Left lobe of liver (tissue), 2 donors: ENCODE results near the gene ATP1A1. TPM values are rescaled to one million over a fixed set of nuclear protein-coding genes. Genes with fewer than 3 reads are reported as not detected.

Source experiments
- ATAC-seq: fragments of 200-7000 bp; cut with Tn5 transposase; one replicate; pipeline ENCODE4 v1.9.1; 2020; ENCODE audit warnings: mild to moderate bottlenecking, moderate library complexity
- DNase-seq: peaks from one replicate; pipeline ENCODE4 v3.0.0-alpha.2; 2020; ENCODE audit warnings: low spot score
- total RNA-seq: library from RNA; stranded (reverse); gene quantifications from one replicate; pipeline ENCODE4 v1.2.1, GENCODE V29; 2021
- donor health status: DM: no; HTN: no; CAD: no; lungs with moderate emphysema.
- donor health status: DM: no; HTN: yes; CAD: no.

Gene ATP1A1
- total RNA-seq, 1 donor from 2014 or later = 110 TPM

- no peak for DNase-seq
- no peak for ATAC-seq
Measured at GRCh38 chr1:116388122-116388521, 15.1 kb downstream of the ATP1A1 start.

GRCh38 chr1:116389013-116389412 is 16.0 kb downstream of the ATP1A1 start:
- ATAC-seq (peak; percentile 98), DNase-seq (peak; percentile 82)

GRCh38 chr1:116389686-116390085 is 16.6 kb downstream of the ATP1A1 start:
- ATAC-seq = no peak
- DNase-seq = no peak

DNA sequence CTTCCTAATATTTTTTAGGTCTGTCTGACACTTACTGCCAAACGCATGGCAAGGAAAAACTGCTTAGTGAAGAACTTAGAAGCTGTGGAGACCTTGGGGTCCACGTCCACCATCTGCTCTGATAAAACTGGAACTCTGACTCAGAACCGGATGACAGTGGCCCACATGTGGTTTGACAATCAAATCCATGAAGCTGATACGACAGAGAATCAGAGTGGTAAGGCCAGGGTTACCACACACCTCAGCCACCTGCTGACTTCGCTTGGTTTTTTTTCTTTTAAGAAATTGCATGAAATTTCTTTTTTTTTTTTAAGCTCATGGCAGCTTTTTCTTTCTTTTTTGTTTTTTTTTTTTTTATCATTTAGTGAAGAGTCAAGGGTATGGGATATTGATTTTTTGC is 17.2 kb downstream of the ATP1A1 start:
- ATAC-seq = no peak

DNA sequence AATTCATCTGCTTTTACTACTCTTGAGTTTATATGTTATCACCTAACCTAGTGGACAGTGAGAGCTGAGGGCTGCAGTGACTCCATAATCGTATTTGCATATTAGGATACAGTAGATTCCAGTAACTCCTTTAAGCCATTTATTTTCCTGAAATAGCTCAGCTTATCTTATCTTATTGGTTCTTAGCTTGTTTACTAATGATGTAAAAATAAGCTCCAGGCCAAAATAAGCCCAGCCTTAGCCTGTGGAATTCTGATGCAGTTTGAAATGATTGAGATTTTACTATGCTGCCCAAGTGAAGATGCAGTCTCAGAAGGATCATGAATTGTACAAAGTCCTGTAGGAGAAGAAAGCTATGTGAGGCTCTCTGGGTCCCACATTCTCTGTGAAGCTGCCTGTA is 18.1 kb downstream of the ATP1A1 start:
- no peak for ATAC-seq
- no peak for DNase-seq

More for the DNA sequence above, 17.2 kb downstream of the ATP1A1 start:
- DNase-seq = no peak

DNA sequence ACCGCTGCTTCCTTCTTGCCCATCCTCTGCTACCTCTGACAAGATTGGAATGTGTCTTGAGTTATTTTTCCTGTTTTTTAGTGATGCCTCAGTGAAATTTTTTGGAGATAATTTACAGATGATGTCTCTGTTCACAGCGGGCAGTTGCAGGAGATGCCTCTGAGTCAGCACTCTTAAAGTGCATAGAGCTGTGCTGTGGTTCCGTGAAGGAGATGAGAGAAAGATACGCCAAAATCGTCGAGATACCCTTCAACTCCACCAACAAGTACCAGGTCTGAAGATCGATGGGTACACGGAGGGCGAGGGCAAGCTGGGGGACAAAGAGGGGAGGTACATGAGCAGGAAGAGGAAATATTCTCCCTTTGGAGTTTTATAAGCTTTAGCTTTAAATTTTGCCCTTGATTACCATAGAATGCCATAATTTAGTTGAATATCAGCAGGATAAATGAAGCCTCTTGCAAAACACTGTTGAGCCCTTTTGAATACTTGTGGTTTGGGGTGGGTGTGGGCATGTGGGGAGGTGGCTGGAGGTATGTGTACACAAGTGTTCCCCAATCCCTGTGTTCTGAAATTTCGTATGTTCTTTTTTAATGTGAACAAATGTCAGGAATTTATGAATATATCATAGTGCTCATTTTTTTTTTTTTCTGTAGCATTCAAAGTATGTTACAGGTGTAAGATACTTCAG is 19.8 kb downstream of the ATP1A1 start:
- DNase-seq (no peak), ATAC-seq (no peak)

DNA sequence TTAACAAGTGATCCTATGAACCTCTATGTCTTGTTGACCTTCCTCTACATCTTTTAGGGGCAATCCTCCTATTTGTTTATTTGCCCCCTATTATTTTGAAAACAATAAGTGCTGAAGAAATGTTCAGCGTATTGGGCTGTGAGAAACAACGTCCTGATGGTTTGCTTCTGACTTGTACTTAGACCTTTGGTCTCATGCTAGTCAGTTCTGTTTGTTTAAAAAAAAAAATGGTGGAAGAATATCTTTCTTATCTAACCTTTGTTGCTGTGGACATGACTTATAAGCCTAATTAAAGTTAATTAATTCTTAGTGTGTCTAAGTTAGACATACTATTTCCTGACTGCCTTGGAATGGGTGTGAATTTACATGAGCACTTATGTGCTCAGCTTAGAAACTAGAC is 20.7 kb downstream of the ATP1A1 start:
- ATAC-seq = peak; percentile 50

DNA sequence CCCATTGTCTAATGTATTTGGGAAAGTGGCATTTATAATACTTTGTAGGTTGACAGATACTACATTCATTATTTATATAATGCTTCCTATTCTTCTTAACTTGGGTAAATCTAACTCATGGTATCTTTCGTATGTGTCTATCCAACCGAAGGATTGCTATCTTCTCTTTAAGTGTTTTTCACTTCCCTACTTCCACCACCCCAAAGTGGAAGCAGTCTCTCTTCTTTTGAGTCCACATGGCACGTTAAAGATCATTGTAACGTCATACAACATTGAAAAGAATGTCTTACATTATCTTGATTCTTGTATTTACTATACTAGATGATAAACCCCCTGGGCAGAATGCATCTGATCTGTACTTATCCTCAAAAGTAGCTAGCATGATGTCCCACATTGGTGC is 21.2 kb downstream of the ATP1A1 start:
- DNase-seq (no peak), ATAC-seq (no peak)

More for the DNA sequence above, 20.7 kb downstream of the ATP1A1 start:
- no peak for DNase-seq

DNA sequence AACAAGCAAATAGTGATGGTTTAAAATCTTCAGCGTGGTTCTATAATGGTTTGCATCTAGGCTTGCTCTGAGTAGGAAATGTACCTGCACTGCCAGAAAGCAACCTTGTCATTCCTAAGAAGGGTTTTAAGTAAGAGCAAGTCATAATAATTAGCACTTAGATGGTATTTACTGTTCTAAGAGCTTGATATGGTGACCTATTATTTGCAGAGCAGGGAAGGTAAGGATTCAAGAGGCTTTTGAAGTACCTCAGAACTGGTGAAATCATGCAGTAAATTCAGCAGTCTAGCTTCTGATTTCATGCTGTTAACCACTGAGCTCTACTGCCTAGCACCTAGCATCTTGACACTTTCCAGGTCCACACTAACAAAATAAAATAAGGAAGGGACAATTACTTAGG is 23.7 kb downstream of the ATP1A1 start:
- DNase-seq = no peak
- ATAC-seq = no peak

DNA sequence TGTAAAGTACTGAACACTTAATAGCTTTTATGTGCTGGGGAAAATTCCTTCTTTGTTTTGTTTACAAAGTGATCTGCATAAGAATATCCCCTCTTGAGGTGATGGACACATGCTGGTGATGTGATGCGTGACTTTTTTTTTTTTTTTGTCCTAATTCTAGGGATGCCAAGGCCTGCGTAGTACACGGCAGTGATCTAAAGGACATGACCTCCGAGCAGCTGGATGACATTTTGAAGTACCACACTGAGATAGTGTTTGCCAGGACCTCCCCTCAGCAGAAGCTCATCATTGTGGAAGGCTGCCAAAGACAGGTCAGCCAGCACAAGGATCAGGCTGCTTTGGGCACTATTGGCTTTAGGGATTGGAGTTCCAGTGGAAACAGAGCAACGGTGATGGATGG is 24.7 kb downstream of the ATP1A1 start:
- no peak for ATAC-seq

DNA sequence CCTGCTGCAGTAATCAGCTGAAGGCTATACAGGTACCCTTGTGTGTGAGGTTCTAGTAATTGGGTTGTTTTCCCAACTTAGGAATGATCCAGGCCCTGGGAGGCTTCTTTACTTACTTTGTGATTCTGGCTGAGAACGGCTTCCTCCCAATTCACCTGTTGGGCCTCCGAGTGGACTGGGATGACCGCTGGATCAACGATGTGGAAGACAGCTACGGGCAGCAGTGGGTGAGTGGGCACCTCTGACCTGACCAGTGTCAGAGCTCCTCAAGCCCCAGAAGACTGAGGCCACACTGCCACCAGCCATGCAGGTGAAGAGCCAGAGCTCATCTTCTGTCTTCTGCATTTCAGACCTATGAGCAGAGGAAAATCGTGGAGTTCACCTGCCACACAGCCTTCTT is 27.7 kb downstream of the ATP1A1 start:
- DNase-seq = no peak
- no peak for ATAC-seq

More for the DNA sequence above, 24.7 kb downstream of the ATP1A1 start:
- no peak for DNase-seq

DNA sequence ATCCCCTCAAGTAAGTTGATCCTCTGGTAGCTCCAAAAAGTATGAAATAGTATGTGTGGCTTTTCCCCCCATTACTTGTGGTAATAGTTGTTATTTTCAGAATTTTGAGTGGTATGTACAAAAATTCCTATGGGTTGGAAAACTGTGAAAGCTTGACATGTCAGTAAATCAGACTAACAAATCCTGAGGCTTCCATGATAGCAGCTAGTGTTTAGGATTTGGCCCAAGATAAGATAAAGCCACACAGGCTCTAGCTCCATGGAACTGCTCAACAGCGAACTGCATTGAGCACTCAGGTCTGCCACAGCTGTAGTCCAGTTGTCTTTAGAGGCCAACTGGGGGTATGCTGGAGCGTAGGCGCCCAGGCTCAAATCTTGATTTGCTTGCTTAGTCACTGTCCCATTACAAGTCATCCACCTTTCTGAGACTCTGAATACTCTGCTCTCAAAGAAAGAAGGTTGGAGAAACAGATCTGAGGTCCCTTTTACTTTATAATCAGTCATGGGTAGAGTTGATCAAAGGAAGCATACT is 28.7 kb downstream of the ATP1A1 start:
- no peak for ATAC-seq
- DNase-seq = no peak

GRCh38 chr1:116402333-116402732 is 29.3 kb downstream of the ATP1A1 start:
- no peak for DNase-seq
- no peak for ATAC-seq

DNA sequence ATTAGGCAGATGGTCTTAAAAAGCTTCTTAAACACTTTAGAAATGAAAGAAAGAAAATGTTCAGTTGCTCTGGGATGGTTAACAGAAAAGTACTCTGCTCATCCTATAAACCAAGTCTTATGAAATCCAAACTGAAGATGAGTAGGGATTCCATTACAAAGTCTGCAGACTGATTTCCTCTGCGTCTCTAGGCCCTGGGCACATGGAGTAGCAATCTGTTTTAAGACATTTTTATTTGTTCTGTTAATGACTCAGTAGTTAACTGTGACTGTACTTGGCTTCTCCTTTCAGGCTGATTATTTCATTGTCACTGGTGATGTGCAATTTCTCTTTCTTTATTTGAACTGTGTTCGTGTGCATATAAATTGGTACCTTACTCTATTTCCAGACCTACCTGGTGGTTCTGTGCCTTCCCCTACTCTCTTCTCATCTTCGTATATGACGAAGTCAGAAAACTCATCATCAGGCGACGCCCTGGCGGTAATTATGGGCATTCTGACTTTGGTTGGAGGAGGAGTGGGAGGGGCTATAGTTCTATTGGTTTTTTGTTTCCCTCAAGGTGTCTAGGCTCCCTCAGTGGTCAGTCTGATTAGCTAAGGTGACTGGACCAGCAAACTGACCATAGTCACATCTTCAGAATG is 30.6 kb downstream of the ATP1A1 start:
- DNase-seq = no peak
- no peak for ATAC-seq

DNA sequence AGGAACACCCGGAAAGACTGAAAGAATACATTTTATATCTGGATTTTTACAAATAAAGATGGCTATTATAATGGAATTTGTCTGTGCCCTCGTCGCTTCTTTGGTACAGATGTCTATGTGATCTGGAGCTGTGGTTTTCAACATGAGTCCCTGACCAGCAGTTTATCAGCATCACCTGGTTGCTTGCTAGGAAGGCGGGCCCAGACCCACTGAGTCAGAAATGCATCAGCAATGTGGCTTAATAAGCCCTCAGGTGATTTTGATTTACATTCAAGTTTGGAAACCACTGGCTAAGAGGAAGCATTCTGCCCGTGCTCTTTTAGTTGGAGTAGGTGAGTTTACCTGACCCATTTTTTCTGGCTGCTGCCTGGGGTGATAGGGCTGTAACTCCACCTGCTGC is 31.7 kb downstream of the ATP1A1 start:
- DNase-seq (no peak), ATAC-seq (no peak)

DNA sequence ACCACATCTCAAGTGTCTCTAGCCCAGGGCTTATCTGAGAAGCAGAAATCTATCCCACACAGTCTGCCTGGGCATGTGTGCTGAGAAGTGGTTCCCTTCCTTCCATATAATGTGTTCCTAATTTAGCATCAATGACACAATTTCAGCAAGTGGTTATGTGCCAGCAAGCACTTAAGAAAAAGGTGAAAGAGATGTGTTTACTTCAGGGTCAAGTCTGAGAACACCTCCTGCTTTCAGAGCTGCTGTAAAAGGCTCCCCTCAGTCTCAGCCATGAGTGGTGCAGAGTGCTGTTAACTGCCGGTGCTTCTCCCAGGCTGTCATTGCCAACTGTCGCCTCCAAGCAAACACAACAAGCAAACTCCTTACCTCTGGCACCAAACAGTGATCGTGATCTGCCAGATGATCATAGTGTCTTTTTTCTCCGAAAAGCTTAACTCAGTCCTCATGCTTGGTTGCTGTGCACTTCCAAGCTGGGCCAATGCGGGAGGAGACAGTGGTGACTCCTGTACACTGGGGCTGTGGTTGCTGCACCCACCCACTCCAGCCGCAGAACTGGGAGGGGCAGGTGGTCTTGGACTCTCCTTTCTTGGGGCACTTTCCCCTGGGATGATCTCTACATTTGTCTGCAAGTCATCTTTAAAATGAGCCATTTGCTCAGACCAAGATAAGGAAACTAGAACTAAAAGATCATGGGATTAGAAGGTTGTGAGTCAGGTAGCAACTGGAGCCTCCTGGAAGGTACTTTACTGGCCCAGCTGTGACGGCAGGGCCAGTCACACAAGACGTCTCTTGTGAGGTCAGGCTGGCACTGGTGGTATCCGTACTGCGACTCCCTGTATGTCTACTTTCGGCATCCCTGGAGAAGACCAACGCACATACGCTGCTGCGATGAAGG is 32.4 kb downstream of the ATP1A1 start:
- DNase-seq = no peak
- peak; percentile 84 for ATAC-seq

DNA sequence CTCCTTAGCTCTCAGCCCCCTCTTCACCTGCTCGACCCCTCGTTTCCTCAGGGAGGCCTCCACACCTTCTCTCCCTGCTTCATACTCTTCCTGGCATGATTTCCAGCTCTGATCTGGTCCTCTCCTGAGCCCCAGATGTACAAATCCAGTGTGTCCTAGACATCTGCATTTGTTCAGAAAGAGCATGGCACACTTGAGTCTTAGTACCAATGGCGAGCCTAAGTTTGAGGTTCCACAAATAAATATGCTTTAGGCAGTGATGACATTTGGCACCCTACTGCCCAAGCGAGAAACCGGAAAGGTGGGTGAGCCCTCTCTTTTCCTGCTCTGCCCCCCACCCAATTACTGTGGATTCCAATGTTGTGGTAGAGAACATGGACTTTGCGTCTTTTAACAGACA is 34.0 kb downstream of the ATP1A1 start:
- no peak for ATAC-seq
- DNase-seq = no peak

DNA sequence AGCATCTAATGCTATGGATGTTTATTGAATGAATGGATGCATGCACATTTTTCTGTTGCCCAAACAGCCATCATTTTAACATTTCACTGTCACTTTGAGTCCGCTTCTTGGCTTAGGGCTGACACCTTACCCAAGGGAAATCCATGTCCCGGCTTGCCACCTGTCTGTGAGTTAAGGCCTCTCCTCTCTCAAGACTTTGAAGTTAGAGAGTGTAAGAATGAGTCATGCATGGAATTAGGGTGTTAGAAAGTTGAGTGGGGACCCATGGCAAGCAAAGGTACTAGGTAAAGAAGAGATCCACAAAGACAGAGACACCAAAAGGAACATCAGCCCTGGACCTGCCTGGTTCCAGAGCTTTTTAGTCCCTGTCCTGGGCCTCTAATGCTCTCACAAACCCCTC is 35.1 kb downstream of the ATP1A1 start:
- ATAC-seq (no peak), DNase-seq (no peak)

- DNase-seq (no peak), ATAC-seq (peak; percentile 28)
Measured at GRCh38 chr1:116408803-116409720, 36.0 kb downstream of the ATP1A1 start.

DNA sequence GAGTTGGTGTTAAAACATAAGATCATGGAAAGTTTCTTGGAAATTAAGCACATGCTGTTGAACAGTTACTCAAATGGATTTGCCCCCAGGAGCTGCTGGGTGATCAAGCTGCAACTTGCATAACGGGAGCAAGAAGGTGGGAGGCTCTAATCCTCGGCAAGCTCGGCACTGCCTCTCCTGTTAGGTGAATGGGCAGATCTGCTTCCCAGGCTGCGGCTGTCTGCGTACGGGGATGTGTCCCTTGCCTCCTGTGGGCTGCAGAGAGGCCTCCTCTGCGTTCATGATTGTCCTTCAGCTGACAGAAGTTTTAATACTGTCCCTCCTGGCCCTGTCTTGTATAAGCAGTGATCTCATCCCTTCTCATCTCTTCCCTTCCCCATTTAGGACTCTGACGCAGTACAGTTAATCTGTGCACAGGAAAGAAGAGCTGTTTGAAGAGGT is 36.7 kb downstream of the ATP1A1 start:
- no peak for DNase-seq

More for the DNA sequence above, 36.7 kb downstream of the ATP1A1 start:
- no peak for ATAC-seq
